Ishikawa (cell line): ENCODE data around the gene SNRPD1.

ENCODE experiments used
- CEBPB ChIP-seq: IDR thresholded peaks from 2 replicates; pipeline ENCODE4 v1.6.1; 2012
- CREB1 ChIP-seq: IDR thresholded peaks from 2 replicates; pipeline ENCODE4 v1.6.1; 2012; ENCODE audit warnings: low read depth
- EGR1 ChIP-seq: IDR thresholded peaks from 2 replicates; pipeline ENCODE4 v1.6.1; 2012
- EP300 ChIP-seq: IDR thresholded peaks from 2 replicates; pipeline ENCODE4 v1.6.1; 2012; ENCODE audit warnings: borderline replicate concordance
- FOXM1 ChIP-seq: IDR thresholded peaks from 2 replicates; pipeline ENCODE4 v1.6.1; 2012; ENCODE audit warnings: low read depth, borderline replicate concordance
- NFIC ChIP-seq: IDR thresholded peaks from 2 replicates; pipeline ENCODE4 v1.6.1; 2012
- RAD21 ChIP-seq: IDR thresholded peaks from 2 replicates; pipeline ENCODE4 v1.6.1; 2012; ENCODE audit warnings: low read depth
- TAF1 ChIP-seq: IDR thresholded peaks from 2 replicates; pipeline ENCODE4 v1.6.1; 2012; ENCODE audit warnings: low read depth, mild to moderate bottlenecking
- TCF12 ChIP-seq: IDR thresholded peaks from 2 replicates; pipeline ENCODE4 v1.6.1; 2012; ENCODE audit warnings: low read depth
- TEAD4 ChIP-seq: IDR thresholded peaks from 2 replicates; pipeline ENCODE4 v1.6.1; 2012
- YY1 ChIP-seq: IDR thresholded peaks from 2 replicates; pipeline ENCODE4 v1.6.1; 2012; ENCODE audit warnings: low read depth
- ZBTB7A ChIP-seq: IDR thresholded peaks from 2 replicates; pipeline ENCODE4 v1.6.1; 2012; ENCODE audit warnings: low read depth
- TF ChIP-seq, protein P1 (sequence below): IDR thresholded peaks from 2 replicates; pipeline ENCODE4 v1.6.1; 2012
- TF ChIP-seq, protein P2 (sequence below): IDR thresholded peaks from 2 replicates; pipeline ENCODE4 v1.6.1; 2012
- TF ChIP-seq, protein P3 (sequence below): IDR thresholded peaks from 2 replicates; pipeline ENCODE4 v1.6.1; 2012; ENCODE audit warnings: low read depth, mild to moderate bottlenecking

Gene SNRPD1

DNA sequence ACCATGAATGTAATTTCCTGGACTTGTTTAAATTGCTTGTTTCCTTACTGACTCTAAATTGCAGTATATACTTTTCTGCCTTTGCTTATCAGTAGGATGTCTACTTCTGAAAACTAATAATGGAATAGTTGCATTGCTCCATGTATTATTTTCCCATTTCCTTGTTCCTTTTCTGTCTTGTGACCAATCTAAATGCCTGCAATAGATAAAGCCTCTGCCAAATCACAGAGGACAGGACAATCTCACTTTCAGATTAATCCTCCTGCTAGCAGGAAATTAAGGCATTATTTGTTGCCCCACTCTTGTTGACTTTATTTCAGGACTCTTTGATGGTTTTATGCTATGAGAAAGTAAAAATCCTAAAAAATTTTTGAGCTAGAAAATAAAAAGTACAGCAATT is 6.9 kb upstream of the SNRPD1 start:
- TF ChIP-seq CREB1 = no peak
- no peak for TF ChIP-seq TCF12
- no peak for TF ChIP-seq CEBPB
- no peak for TF ChIP-seq TAF1
- no peak for TF ChIP-seq FOXM1
- TF ChIP-seq ZBTB7A = no peak
- no peak for TF ChIP-seq EGR1
- no peak for TF ChIP-seq YY1
- TF ChIP-seq, protein P1, sequence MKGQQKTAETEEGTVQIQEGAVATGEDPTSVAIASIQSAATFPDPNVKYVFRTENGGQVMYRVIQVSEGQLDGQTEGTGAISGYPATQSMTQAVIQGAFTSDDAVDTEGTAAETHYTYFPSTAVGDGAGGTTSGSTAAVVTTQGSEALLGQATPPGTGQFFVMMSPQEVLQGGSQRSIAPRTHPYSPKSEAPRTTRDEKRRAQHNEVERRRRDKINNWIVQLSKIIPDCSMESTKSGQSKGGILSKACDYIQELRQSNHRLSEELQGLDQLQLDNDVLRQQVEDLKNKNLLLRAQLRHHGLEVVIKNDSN = no peak
- TF ChIP-seq TEAD4 = no peak
- TF ChIP-seq, protein P2, sequence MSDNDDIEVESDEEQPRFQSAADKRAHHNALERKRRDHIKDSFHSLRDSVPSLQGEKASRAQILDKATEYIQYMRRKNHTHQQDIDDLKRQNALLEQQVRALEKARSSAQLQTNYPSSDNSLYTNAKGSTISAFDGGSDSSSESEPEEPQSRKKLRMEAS = no peak
- no peak for TF ChIP-seq EP300
- TF ChIP-seq RAD21 = no peak
- TF ChIP-seq, protein P3, sequence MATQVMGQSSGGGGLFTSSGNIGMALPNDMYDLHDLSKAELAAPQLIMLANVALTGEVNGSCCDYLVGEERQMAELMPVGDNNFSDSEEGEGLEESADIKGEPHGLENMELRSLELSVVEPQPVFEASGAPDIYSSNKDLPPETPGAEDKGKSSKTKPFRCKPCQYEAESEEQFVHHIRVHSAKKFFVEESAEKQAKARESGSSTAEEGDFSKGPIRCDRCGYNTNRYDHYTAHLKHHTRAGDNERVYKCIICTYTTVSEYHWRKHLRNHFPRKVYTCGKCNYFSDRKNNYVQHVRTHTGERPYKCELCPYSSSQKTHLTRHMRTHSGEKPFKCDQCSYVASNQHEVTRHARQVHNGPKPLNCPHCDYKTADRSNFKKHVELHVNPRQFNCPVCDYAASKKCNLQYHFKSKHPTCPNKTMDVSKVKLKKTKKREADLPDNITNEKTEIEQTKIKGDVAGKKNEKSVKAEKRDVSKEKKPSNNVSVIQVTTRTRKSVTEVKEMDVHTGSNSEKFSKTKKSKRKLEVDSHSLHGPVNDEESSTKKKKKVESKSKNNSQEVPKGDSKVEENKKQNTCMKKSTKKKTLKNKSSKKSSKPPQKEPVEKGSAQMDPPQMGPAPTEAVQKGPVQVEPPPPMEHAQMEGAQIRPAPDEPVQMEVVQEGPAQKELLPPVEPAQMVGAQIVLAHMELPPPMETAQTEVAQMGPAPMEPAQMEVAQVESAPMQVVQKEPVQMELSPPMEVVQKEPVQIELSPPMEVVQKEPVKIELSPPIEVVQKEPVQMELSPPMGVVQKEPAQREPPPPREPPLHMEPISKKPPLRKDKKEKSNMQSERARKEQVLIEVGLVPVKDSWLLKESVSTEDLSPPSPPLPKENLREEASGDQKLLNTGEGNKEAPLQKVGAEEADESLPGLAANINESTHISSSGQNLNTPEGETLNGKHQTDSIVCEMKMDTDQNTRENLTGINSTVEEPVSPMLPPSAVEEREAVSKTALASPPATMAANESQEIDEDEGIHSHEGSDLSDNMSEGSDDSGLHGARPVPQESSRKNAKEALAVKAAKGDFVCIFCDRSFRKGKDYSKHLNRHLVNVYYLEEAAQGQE = no peak
- TF ChIP-seq NFIC = no peak

DNA sequence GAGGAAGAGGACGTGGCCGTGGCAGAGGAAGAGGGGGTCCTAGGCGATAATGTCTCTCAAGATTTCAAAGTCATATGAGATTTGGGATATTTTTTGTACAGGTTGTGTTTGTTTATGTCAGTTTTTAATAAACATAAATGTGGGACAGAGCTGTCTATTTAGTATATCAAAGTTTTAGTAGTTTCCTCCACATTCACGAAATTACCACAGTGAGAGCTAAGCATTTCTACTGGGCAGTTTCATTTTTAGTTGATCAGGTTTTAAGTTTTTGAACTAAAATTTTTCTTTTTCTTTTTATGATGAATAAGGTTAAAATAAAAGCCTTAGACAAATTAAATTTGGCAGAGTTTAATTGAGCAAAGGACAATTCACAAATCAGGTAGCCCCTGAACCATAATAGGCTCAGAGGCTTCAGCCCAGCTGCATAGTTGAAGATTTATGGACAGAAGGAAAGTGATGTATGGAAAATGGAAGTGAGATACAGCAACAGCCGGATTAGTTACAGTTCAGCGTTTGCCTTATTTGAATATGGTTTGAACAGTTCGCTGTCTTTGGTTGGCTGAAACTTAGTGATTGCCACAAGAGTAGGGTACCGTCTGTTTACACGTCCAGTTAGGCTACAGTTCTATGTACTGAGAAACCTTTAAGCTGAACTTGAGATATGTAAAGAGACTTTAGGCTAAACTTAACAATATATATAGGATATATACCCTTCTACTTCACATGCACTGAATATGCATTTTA is 17.1 kb downstream of the SNRPD1 start:
- TF ChIP-seq YY1 (no peak), RAD21 (no peak), CREB1 (no peak), TEAD4 (no peak), FOXM1 (no peak), ZBTB7A (no peak), EP300 (no peak), TAF1 (no peak), NFIC (no peak), CEBPB (no peak), TCF12 (no peak), EGR1 (no peak)
- TF ChIP-seq, protein P3 = no peak
- TF ChIP-seq, protein P2 = no peak
- TF ChIP-seq, protein P1 = no peak

DNA sequence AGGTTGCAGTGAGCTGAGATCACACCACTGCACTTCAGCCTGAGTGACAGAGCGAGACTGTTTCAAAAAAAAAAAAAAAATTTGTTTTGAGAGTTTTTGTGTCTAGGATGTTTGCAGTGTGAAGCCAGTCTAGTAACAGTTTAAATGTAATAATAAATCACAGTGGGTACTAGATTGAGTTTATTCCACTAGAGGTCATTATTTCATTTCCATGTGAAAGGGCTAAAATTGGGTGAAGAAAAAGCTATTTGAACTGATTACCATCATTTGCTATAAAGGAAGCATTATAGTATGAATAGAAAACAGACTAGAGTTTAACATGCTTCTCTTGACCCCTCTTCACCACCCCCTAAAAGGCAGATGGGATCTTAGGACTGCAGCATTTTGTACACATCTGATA is 20.3 kb downstream of the SNRPD1 start:
- no peak for TF ChIP-seq CREB1
- no peak for TF ChIP-seq EP300
- TF ChIP-seq CEBPB = no peak
- TF ChIP-seq ZBTB7A = no peak
- TF ChIP-seq EGR1 = no peak
- no peak for TF ChIP-seq RAD21
- TF ChIP-seq TEAD4 = no peak
- TF ChIP-seq NFIC = no peak
- TF ChIP-seq, protein P3 = no peak
- TF ChIP-seq FOXM1 = no peak
- no peak for TF ChIP-seq TCF12
- no peak for TF ChIP-seq TAF1

DNA sequence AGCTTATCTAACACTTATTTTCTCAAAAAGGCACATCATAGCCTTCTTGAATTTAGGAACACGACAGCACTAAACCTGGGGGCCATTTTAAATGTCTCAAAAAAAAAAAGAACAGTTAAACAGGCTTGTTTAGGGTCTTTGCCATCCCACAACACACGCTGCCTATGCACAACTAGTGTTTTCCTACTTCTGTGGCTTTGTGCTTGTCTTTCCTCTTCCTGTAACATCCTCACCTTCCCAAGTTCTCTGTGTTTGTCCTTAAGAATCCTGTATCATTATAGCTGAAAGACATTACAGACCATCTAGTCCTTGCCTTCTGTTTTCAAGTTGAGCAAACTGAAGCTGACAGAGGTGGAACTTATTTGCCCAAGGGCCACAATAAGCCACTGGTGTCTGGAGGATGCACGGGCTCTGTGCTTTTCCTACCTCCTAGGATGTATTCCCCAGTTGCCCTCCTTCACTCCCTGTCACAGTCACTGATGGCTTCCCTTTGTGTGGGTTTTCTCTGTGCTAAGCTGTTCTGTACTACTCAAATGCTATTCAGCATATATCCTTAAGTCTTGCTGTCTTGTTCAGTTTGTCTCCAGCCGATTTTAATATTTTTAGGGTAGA is 22.6 kb downstream of the SNRPD1 start:
- TF ChIP-seq EGR1 = no peak
- TF ChIP-seq, protein P3 = no peak
- TF ChIP-seq RAD21 = no peak
- TF ChIP-seq CREB1 = no peak
- TF ChIP-seq CEBPB = no peak
- TF ChIP-seq, protein P1 = no peak
- TF ChIP-seq NFIC = no peak
- no peak for TF ChIP-seq TAF1
- TF ChIP-seq TCF12 = no peak
